HCT116 (cell line): ENCODE measurements around the gene TWF2. TPM values are rescaled to one million over a fixed set of nuclear protein-coding genes. Genes with fewer than 3 reads are reported as not detected.
A peak's percentile ranks its signal among the peaks of the same experiment; 100 is the strongest.

Experiments
- ATAC-seq: fragments of 200-7000 bp; cut with Tn5 transposase; 2 replicates; pipeline ENCODE4 v1.9.1; 2020; ENCODE audit warnings: mild to moderate bottlenecking, moderate library complexity
- BruUV-seq: library from RNA; stranded (reverse); fragments of 400-500 nt; replicated peaks from 2 replicates; lab custom pipeline; 2021; lab: Mats Ljungman, UMichigan
- CTCF ChIA-PET: fragments of 300-600 bp; sonication (Branson Sonifier 250); formaldehyde crosslinking; loops from one replicate; lab custom pipeline; 2021; ENCODE audit warnings: antibody characterized with exemption; lab: Charles Lee
- POLR2A ChIA-PET: fragments of 300-600, 350-600 bp; sonication (Branson Sonifier 250); formaldehyde crosslinking; loops from one replicate; lab custom pipeline; 2021; ENCODE audit warnings: antibody characterized with exemption; lab: Charles Lee
- RAD21 ChIA-PET, 2 experiments: fragments of 300-600 bp; sonication (Branson Sonifier 250); formaldehyde crosslinking; loops; one replicate each; lab custom pipeline; 2023; ENCODE audit warnings: low total read pairs in 2 of 2; ENCODE audit not compliant: uncharacterized antibody in 2 of 2, unreplicated experiment in 2 of 2, low non-redundant PET in 1 of 2; lab: Charles Lee
- DNase-seq: peaks from one replicate; pipeline ENCODE4 v3.0.0-alpha.2; 2010; ENCODE audit warnings: low read depth, low spot score
- H2AFZ ChIP-seq: fragments of 200-600 bp; shearing (Covaris generic), sonication (generic); 2 replicates; pipeline ENCODE4 v1.6.1; 2017; ENCODE audit warnings: low read depth, mixed run types, mixed read lengths, antibody characterized with exemption, low read length; ENCODE audit not compliant: poor library complexity, severe bottlenecking
- H3K27ac ChIP-seq: 2 replicates; pipeline ENCODE4 v1.5.1; 2012; ENCODE audit warnings: low read depth, low read length
- H3K27me3 ChIP-seq: fragments of 200-600 bp; sonication (generic); 2 replicates; pipeline ENCODE4 v1.6.1; 2016; ENCODE audit warnings: mixed run types, low read length, mixed read lengths; ENCODE audit not compliant: insufficient read depth
- H3K36me3 ChIP-seq, 2 experiments: fragments of 200-500 bp in 1 of 2; fragments of 200-600 bp in 1 of 2; sonication (Bioruptor generic) in 1 of 2; sonication (generic) in 1 of 2; 2 replicates each; pipeline versions ENCODE4 v1.5.1 to v1.6.1; 2014 to 2016; ENCODE audit warnings: low read length in 2 of 2, inconsistent platforms in 1 of 2, mixed read lengths in 1 of 2, mixed run types in 1 of 2; ENCODE audit not compliant: insufficient read depth in 2 of 2, control insufficient read depth in 1 of 2
- H3K4me1 ChIP-seq, 2 experiments: fragments of 200-600 bp in 1 of 2; sonication (generic) in 1 of 2; 2 replicates each; pipeline versions ENCODE4 v1.5.1 to v1.6.1; 2012 to 2017; ENCODE audit warnings: low read length in 2 of 2, inconsistent platforms in 1 of 2, mild to moderate bottlenecking in 1 of 2, mixed read lengths in 1 of 2, mixed run types in 1 of 2, moderate library complexity in 1 of 2; ENCODE audit not compliant: insufficient read depth in 2 of 2, control insufficient read depth in 1 of 2
- H3K4me2 ChIP-seq: fragments of 200-600 bp; sonication (generic); 2 replicates; pipeline ENCODE4 v1.6.1; 2017; ENCODE audit warnings: mixed run types, low read length, mixed read lengths
- H3K4me3 ChIP-seq, 2 experiments: fragments of 200-600 bp in 1 of 2; sonication (generic) in 1 of 2; replicated peaks in 1 of 2; 2 replicates each; pipeline ENCODE4 v1.5.1; 2011 to 2016; ENCODE audit warnings: low read length in 2 of 2, control low read depth in 1 of 2, low read depth in 1 of 2, mild to moderate bottlenecking in 1 of 2, mixed read lengths in 1 of 2, mixed run types in 1 of 2
- H3K79me2 ChIP-seq: fragments of 200-600 bp; sonication (generic); 2 replicates; pipeline ENCODE4 v1.6.1; 2017; ENCODE audit warnings: mild to moderate bottlenecking, mixed run types, low read length, moderate library complexity, mixed read lengths; ENCODE audit not compliant: insufficient read depth
- H3K9ac ChIP-seq: fragments of 200-600 bp; sonication (generic); 2 replicates; pipeline ENCODE4 v1.6.1; 2016; ENCODE audit warnings: low read length, mixed read lengths
- H3K9me2 ChIP-seq: fragments of 200-600 bp; sonication (generic), shearing (Covaris generic); 2 replicates; pipeline ENCODE4 v1.6.1; 2017; ENCODE audit warnings: mixed run types, mild to moderate bottlenecking, moderate library complexity; ENCODE audit not compliant: insufficient read depth
- H3K9me3 ChIP-seq, 2 experiments: fragments of 200-500 bp in 1 of 2; fragments of 200-600 bp in 1 of 2; sonication (Bioruptor generic) in 1 of 2; sonication (generic) in 1 of 2; 2 replicates each; pipeline ENCODE4 v1.6.1; 2014 to 2017; ENCODE audit warnings: low read length in 2 of 2, mixed read lengths in 2 of 2, inconsistent platforms in 1 of 2, low read depth in 1 of 2, mild to moderate bottlenecking in 1 of 2, mixed run types in 1 of 2, moderate library complexity in 1 of 2; ENCODE audit not compliant: control insufficient read depth in 1 of 2, insufficient read depth in 1 of 2
- H4K20me1 ChIP-seq: fragments of 200-600 bp; sonication (generic), shearing (Covaris generic); 2 replicates; pipeline ENCODE4 v1.6.1; 2017; ENCODE audit warnings: mixed run types, mild to moderate bottlenecking, moderate library complexity; ENCODE audit not compliant: insufficient read depth
- CTCF ChIP-seq, 3 experiments: fragments of 200-600 bp in 1 of 3; sonication (generic) in 1 of 3; IDR thresholded peaks in 2 of 3; conservative IDR thresholded peaks in 1 of 3; 2 replicates each; pipeline ENCODE4 v1.5.1; 2012 to 2017; ENCODE audit warnings: low read depth in 2 of 3, low read length in 2 of 3, antibody characterized with exemption in 1 of 3, borderline replicate concordance in 1 of 3, control low read depth in 1 of 3, mild to moderate bottlenecking in 1 of 3, mixed read lengths in 1 of 3, mixed run types in 1 of 3, moderate library complexity in 1 of 3; ENCODE audit not compliant: insufficient read depth in 1 of 3
- POLR2A ChIP-seq: IDR thresholded peaks from 2 replicates; pipeline ENCODE4 v1.7.0; 2011; ENCODE audit warnings: borderline replicate concordance; ENCODE audit not compliant: insufficient read depth, insufficient read length; ENCODE audit errors: extremely low read depth
- POLR2AphosphoS5 ChIP-seq: IDR thresholded peaks from 2 replicates; pipeline ENCODE4 v1.6.1; 2011; ENCODE audit warnings: mild to moderate bottlenecking, low read depth, low read length, moderate library complexity
- SIN3A ChIP-seq: IDR thresholded peaks from 2 replicates; pipeline ENCODE4 v1.6.1; 2012; ENCODE audit warnings: low read depth
- SP1 ChIP-seq: IDR thresholded peaks from 2 replicates; pipeline ENCODE4 v1.6.1; 2012; ENCODE audit warnings: low read depth
- ZFX ChIP-seq: fragments of 450-650 bp; IDR thresholded peaks from 2 replicates; pipeline ENCODE4 v1.6.1; 2017
- intact Hi-C: fragments of 100-400 bp; cut with micrococcal nuclease; formaldehyde crosslinking; loops from 2 replicates; pipeline ENCODE4 v1.10.0; 2022
- total RNA-seq: library from RNA; stranded (reverse); gene quantifications from one replicate; pipeline ENCODE4 v1.2.1, GENCODE V29; 2021; ENCODE audit not compliant: unreplicated experiment

TWF2 gene
- total RNA-seq, 1 experiment from 2014 or later: 100 TPM

DNA sequence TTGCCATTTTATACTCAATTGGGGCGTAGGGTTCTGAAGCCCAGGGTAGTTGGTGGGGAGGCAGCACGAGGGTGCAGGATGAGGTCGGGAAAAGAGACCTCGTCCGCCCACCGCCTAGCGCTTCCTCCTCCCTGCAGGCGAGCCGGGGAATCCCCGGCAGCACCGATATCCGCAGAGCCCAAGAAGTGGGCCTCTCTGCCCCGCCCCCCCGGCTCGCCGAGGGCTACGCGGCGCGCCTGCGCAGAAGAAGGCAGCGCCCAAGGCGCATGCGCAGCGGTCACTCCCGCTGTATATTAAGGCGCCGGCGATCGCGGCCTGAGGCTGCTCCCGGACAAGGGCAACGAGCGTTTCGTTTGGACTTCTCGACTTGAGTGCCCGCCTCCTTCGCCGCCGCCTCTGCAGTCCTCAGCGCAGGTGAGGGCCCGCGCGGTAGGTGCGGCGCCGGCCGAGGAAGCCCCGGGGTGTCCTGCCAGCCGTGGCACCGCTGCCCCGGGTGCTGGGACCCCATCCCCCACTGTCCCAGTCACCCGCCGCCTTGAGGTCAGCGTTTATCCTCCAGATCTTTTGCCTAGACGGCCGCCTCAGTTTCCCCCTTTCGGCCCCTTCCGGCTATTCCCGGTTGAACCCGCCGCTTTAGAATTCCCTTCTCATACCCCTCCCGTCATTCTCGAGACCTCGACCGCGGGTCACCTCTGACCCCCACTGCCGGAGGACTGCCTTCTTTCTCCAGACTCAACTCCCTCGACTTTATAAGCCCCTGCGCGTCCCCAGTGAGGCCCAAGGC is 40.9 kb downstream of the TWF2 start, which contains the start of gene ALAS1:
Gene ALAS1 (plus strand): TSS at position 319 of the 784 bp plus-strand sequence. CDS start 1,082 bp downstream, outside the sequence.
- Histone ChIP-seq H3K9ac (peak within 1 kb of the TSS; percentile 80), H3K79me2 (peaks cover 25% of the 10 kb centered on the region), H3K27ac (peak within 1 kb of the TSS; percentile 87), H4K20me1 (no peaks in the 10 kb centered on the region), H3K36me3 (peaks cover 18 to 24% of the 10 kb centered on the region in 2 experiments), H3K9me3 (no peaks in the 10 kb centered on the region), H3K4me2 (peak within 1 kb of the TSS; percentile 91), H2AFZ (no peak within 1 kb of the TSS), H3K9me2 (no peaks in the 10 kb centered on the region), H3K4me1 (peaks cover 9 to 28% of the 10 kb centered on the region in 2 experiments), H3K4me3 (peak within 1 kb of the TSS; percentile 79 to 89), H3K27me3 (no peaks in the 10 kb centered on the region)
- peak; percentile 65 for DNase-seq
- RAD21 ChIA-PET: no interaction called here
- CTCF ChIA-PET: interaction anchor here (1.4 kb wide), 1 partner anchor 196 kb away, joined by 3 read pairs; no protein-coding TSS in a partner anchor
- intact Hi-C loops: loop anchor here (2.0 kb wide), 1 partner anchor 43 kb away; the partner anchor contains the start of gene POC1A
- no TSS peak for BruUV-seq
- POLR2A ChIA-PET: interaction anchor here (0.9 to 1.5 kb wide), 2 partner anchors 7 to 19 kb away, joined by 3 to 4 read pairs; no protein-coding TSS in a partner anchor
- peak; percentile 59; the same call in 1 of the 2 replicates for TF ChIP-seq SIN3A
- TF ChIP-seq POLR2AphosphoS5: peak; percentile 100
- TF ChIP-seq ZFX: peak; percentile 77; the same call in 1 of the 2 replicates
- TF ChIP-seq SP1: no peak
- peak; percentile 91 for TF ChIP-seq POLR2A
- no peak for TF ChIP-seq CTCF (IDR thresholded peaks at IDR 0.05 in 2 of 3, conservative IDR thresholded peaks at IDR 0.05 in 1 of 3; ENCODE audit: borderline replicate concordance in 1 of 3, insufficient read depth in 1 of 3, low read depth in 2 of 3, low read length in 2 of 3)
- TF ChIP-seq, all 23 proteins: peak for 4
- ATAC-seq: peak; percentile 90
